Stromal cell of bone marrow (primary cell): Measurements from ENCODE around the gene CMIP.
"Not testable (repeated sequence)": the region's sequence is repeated elsewhere in the genome, so short reads cannot be mapped to it uniquely, and the experiment has no call there.

Experiments used
- DNase-seq: peaks from one replicate; pipeline ENCODE4 v3.0.0-alpha.2; 2012; ENCODE audit warnings: low read depth

CMIP gene

DNA sequence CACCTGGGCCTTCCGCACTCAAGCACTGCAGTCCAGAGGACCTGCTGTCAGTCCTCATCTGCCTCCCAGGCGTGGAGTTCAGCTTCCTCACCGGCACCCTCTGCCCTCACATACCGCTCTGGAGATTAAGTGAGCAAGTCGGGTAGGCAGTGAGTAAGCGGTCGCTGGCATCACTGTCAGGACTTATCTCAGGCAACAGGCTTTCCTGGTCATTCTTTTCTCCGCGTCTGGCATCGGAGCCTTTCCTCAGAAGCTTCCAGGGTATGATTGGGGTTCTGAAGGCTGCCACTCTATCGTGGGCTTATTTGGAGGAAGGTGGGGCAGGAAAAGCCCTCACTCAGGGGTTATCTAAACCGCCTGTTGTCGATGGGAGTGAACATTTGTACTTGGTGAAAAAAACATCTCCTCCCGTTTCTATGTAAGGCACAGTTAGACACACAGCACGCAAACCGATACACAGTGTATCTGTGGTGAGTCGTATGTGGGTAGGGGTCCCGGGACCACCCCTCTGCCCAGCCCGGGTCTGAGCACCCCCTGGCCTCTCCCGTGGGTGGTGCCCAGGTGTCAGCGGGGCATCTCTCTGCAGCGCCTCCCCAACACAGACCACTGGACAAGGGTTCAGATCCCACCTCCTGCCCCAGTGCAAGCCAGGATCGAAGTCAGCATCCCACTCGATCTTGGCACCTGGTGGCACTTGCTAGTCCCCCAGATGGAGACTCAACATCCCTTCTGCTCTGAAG, 242.0 kb downstream of the CMIP start:
- no peak for DNase-seq

DNA sequence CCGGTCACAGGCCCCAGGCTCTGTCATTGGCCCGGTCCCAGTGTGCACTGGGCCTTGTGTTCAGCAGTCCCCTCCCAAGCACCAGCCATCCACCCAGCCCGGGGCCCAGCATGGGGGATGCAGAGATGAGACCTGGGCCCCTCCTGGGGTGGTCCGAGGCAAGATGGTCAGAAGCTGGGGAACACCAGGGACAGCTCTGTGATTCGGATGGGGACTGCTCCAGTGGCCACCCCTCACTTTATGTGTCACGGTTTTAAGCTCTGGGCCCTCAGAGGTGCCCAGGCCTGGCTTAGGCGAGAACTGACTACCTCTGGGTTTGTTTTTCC, 242.5 kb downstream of the CMIP start:
- DNase-seq, result no peak

DNA sequence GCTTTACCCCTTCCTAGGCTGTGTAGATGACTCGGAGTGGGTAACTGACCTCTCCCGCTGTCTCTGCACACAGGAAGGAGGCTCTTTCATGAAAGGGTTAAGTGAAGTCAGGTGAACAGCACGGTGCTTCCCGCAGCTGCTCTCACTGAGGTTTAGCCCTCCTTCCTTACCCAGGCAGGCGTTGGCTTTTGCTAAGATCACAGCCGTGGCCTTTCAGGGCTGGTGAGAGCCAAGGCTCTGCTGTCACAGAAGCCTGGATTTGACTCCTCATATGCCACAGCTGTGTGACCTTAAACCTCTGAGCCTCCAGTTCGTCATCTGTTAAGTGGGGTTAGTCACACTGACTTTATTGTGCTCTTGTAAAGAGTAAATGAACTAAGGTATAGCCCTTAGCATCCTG, 243.6 kb downstream of the CMIP start:
- no peak for DNase-seq

DNA sequence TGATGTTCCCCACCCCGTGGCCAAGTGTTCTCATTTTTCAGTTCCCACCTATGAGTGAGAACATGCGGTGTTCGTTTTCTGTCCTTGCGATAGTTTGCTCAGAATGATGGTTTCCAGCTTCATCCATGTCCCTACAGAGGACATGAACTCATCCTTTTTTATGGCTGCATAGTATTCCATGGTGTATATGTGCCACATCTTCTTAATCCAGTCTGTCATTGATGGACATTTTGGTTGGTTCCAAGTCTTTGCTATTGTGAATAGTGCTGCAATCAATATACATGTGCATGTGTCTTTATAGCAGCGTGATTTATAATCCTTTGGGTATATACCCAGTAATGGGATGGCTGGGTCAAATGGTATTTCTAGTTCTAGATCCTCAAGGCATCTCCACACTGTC, 244.2 kb downstream of the CMIP start:
- DNase-seq, result not testable (repeated sequence)

DNA sequence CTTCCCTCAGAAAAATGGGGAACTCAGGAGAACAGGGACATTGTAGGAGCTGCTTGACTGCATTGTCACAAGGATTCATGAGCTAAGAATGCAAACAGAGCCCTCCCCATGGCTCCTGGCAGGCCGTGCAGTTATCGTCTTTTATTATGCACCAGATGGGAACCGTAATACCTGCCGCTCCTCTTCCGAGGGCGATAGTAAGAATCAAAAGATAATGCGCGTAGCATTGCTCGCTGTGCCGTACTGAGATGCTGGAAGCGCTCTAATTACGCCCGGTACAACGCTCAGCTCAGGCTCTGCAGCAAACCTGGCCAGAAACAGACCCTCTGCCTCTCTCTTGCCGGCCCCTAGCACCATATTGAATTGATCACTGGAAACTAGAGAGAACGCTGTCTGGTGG, 247.4 kb downstream of the CMIP start:
- DNase-seq, result no peak

DNA sequence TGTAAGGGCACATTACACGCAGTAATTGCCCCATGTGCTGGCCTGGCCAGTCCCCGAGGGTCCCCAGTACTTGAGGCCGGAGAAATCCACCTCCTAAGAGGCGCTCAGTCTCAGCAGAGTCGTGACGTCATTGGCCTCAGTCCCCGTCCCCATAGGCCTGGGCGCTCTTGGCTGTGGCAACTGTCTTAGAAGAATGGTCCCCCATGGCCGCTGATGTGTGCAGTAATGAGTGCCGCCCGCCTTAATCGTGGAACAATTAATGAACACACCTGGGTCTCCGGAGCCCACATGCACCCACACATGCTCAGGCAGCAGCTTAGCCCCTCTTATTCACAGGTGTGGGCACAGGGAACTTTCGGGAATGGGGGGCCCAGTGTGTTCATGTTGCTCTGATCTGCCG, 248.0 kb downstream of the CMIP start:
- DNase-seq, result no peak

DNA sequence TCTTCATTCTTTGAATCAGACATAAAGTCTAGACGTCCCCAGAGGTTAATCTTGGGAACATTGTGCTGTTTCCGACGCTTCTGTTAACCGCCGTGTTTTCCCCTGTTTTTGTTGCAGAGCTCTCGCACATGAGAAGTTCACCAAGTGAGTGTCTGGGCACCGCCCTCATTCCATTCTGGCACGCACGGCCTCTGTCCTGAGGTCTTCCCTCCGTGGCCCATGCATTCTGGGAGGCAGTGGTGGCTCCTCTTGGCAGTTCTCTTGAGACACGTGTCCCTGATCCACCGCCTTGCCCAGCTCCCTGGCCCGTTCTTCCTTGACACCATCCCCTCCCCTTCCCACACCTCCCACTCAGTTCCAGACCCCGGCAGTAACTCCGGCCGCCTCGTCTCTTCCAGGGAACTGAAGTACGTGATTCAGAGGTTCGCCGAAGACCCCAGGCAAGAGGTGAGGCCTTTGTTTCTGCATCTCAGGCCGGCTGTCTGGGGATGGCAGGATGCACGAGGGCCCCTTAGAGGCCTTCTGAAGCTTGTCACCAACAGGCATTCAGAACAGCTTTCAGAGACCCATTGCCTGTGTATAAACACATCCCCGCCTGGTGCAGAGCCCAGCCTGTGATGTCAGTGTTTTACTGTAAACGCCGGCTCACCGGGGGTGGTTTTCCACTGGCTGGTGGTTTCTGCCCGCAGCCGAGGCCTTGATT, 248.6 kb downstream of the CMIP start:
- DNase-seq, result peak; percentile 30

DNA sequence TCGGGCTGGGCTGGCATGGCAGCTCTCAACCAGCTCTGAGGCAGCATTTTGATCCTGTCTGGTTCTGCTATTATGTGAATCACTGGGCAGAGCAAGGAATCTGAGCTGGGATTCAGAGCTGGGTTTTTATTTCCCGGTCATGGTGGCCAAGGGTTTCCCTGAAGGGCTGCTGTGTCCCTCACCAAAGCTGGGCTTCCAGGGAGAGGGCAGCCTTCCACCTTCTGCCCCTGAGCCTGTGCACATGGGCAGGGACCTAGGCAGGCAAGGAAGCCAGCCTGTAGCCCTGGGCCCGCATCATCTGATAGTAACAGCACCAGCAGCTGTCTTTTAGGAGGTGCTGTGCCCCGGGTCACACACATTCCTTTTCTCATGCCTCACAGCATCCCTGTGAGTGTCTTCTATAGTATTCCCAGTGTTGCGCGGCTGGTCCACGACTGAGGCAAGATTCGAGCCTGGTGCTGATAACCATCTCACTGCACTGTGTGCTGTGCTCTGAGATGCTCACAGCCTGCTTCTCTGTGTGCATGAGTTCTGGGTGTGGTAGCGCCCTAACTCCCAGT, 249.2 kb downstream of the CMIP start:
- no peak for DNase-seq

DNA sequence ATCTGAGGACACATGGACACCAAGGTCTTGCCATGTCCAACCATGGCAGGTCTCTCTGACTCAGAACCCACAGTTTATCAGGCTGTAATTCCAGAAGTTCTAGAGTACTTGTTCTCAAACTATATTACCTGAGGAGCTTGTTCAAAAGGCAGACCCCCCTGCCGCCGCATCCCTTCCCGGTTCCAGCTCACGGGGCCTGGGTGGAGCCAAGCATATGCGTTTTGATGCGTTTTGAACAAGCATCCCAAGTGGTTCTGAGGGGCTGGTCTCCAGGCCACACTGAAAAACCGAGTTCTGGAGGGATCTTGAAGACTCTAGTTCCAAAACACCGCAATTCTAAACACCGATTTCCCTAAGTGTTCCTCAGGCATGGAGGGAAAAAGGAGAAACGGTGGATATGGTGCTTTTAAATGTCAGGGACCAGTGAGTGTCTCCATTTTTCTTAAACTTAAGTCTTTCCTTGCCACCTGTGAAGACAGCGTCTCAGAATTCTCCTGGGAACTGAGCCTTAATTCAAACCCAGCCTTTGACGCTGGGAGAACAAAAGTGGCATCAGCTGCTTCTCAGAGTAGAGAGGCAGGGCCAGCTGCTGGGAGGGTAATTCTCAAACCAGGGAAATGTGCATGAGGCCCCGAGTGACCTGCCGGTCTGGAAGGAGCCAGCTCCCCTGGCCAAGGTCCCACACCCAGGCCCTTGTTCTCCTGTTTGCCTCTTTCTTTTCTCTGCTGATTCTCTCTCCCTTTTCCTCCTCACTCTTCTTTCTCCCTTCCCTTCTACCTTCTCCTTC, 250.1 kb downstream of the CMIP start:
- DNase-seq, result no peak

DNA sequence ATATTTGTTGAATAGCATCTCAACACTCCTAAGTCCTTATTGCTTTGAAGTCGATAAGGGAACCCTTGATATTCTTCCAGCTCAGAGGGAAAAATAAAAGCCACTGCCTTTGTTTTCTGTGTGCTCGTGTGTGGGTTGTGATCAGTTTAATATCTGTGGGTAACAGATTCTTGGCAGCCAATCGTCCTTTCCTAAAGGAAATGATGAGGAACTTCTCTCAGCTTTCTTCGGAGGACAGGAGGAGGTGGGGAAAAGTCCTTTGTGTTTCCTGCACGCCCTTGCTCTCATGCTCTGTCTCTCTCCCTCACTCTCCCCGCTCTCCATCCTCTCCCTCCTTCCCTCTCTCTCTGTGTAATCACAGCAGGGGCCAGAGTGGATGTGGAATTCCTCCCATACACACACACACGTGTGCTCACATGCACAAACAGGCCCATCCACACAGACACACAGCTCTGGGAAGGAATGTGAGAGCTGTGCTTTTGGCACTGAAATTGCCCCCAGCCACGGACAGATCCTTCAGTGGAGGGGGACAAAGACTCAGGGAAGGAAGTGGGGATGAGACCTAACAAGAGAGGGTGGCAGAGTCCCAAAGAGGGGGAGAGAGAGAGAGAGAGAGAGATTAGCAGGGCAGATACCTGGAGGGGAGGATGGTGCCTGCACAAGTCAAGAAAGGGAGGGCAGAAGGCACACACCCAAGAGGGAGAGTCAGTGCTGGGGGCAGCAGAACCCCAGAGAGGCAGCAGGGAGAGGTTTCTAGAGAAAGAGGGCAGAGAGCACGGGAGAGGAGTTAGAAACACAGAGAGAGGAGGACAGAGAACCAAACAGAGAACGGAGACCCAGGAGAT, 250.9 kb downstream of the CMIP start:
- DNase-seq, result no peak

DNA sequence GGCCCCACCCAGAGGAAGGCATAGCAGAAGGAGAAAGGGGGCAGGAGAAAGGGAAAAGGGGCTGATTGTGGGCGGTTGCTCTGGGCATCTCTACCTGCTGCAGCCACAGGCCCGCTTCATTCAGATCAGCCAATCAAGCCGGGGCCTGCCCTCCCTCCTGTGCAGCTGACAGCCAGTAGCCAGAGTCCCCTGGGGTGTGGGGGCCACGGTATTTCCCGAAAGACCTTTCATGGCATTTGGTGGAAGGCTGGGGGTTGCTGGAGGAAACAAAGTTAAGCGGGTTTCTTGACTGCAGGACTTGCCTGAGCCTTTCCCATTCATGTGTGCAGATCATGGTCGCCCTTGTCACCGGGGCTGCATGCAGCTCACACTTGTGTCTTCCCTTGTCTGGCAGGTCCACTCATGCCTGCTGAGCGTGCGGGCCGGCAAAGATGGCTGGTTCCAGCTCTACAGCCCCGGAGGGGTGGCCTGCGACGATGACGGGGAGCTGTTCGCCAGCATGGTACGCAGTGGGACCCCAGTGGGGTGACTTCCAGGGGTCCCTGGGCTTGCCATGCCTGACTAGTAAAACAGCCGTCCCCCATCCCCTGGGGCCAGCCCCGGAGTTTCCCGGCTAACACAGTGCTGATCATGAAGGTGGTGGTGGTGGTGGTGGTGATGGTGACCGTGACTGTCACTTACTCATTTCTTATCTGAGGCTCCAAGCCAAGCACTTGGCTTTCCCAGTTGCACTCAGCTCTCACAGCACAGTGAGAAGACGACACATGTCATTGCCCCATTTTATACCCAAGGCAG, 251.8 kb downstream of the CMIP start:
- no peak for DNase-seq

DNA sequence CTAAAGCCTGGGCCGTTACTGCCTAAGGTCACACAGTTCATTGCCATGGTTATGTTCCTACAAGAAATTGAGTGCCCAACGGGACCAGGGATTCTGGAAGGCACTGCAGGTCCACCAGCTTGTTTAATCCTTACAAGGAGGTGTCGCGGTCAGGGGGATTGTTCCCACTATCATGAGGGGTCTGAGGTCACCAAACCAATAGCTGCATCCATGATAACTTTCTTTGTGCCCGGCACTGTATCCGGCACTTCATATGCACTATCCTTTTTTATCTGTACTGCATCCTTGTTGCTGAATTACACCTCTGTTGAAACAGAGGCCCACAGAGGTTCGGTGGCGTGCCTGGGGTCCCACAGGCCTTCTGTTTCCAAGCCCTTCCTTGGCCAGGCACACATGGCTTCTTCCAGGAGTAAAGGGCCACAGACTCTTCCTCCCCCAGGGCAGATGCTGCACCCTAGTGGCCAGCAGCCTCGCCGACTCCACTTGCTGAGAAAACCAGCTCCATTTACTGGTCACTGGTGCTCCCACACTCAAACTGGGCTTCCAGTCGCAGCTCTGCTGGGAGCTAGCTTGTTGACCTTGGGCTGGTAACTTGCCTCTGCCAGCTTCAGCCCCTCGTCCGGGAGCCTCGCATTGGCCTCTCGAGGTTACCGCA, 252.5 kb downstream of the CMIP start:
- DNase-seq, result no peak

DNA sequence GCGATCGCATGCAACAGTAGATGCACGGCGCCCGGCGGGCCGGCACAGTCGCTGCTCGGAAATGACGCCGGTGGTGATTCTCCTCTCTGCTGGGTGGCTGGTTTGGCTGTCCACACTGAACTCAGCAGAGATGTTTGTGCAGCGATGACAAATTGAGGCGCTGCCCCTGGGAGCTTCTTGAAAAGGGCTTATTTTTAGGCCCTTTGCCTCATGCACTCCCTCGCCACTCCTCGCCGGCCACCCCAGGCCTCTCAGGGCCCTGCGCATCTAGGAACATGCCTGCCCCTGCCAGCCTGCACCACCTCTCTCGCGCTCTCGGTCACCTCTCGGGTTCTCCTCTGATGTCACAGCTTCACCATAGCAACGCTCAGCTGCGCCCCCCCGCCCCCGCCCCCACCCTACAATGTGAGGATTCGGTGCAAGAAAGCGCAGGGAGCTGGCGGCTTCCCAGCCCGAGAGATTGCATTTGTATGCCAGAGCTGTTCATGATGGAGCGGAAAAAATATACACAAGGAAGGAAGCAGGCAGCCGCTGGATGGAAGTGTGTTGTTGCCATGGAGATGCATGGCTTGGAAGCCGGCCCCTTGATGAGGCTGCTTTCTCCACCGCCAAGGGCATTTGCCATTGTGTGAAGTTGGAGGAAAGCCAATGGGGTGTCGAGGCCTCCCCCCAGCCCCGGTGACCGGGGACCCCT, 253.2 kb downstream of the CMIP start:
- no peak for DNase-seq

DNA sequence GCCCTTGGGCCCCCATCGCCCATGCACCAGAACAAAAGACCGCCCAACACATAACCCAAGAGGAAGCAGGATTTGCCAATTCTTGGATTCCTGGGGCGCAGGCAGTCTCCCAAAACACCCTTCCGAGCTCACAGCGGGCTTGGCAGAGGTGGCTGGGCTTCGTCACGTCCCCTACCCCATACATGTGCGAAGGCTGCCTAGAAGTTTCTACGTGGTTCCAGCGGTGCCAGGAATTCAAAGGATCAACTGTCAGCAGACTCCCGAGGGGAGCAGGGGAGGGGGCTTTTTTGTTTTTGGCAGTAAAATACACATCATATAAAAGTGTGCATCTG, 253.7 kb downstream of the CMIP start:
- DNase-seq, result no peak

DNA sequence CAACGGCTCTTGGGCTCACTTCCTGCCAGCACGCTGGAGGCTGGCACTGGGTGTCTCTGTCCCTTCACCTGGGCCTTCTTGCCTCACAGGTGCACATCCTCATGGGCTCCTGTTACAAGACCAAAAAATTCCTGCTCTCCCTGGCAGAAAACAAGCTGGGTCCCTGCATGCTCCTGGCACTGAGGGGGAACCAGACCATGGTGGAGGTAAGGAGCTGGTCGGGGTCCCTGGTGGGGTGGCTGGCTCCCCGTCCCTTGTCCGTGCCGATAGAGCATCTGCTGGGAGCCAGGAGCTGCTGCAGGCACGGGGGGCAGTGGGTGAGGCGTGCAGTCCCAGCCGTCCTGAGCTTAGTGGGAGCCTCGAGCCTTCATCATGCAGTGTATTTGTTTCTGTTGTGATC, 255.0 kb downstream of the CMIP start:
- DNase-seq, result no peak

DNA sequence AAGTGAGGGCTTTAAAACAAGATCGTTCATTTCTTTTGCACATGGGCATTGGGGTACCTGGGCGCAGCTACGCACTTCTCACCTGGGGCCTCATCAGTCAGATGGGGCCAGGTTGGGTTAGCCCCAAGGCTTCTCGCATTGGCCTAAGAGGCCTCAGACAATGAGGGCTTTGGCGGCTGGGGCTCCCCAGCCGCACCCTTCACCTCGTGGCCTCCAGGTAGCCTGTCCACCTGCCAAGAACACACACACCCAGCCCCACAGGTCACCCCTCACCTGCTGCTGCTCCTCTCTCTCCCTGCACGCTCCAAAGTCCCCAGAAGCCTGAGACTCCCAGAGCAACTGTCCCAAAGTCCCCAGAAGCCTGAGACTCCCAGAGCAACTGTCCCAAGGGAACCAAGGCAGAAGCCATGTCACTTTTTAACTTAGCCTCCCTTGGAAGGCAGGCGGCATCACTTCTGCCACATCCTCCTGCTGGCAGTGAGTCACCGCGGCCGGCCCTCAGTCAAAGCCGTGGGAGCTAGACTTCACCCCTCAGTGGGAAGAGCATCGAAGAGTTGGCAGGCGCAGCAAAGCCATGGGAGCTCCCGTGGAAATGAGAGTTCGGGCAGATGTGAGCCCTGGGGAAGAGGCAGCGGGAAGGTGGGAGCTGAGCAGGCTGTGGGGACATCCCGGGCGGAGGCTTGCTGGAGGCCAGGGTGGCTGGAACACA, 255.6 kb downstream of the CMIP start:
- no peak for DNase-seq

DNA sequence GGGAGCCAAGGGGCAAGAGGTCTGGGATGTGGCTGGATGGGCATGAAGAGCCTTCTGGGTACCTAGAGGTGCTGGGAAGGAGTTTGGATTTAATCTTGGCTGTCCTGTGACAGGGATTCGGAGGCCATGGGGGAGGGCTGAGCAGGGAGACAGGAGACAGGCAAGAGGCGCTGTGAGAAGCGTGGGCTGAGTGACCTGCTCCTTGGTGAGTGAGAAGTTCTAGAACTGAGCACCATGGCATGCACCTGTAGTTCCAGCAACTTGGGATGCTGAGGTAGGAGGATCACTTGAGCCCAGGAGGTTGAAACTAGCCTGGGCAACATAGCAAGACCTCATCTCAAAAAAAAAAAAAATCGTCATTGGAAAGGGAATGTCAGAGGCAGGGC, 256.2 kb downstream of the CMIP start:
- no peak for DNase-seq

DNA sequence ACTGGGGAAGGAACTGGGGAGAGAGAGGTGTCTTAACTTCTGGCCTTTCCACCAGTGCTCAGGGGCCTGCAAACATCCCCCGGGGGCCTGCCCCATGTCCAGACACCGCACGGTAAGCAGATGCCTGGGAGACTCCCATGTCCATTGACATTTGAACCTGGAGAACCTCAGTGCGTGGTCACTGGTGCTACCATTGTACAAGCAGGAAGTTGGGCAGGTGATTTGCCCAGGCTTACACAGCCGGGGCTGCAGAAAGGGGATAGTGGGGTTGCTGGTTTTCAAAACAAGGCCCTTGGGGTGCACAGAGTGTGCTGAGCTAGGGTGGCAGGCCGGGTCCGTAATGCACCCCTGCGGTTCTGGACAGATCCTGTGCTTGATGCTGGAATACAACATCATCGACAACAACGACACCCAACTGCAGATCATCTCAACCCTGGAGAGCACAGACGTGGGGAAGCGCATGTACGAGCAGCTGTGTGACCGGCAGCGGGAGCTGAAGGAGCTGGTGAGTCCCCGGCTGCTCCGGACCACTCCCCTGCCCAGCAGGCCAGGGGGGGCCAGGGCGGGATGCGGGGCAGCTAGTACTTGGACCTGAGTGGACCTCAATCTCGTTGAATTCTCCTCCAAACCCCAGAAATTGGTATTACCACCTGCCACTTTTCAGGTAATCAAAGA, 256.8 kb downstream of the CMIP start:
- no peak for DNase-seq

DNA sequence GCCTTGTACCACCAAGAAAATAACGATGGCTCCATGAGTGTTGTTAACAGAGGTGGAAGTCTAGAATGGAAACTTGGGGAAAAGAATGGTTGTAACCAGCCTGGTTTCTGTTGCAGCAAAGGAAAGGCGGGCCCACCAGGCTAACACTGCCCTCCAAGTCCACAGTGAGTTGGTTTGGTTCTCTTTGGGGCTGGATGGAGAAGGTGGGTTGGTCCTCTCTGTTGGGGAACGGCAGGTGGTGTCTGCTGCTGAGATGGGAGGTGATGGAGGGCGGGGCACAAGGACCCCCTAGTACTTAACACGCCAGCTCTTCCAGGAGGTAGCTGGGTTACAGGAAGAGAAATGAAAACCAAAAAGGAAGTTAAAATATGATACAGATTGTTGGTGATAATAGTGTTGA, 257.9 kb downstream of the CMIP start:
- DNase-seq, result no peak
